T-cell (primary cell): ENCODE data around the gene TARS2. TPM values are rescaled to one million over a fixed set of nuclear protein-coding genes. Genes with fewer than 3 reads are reported as not detected.

Experiments
- ATAC-seq, 4 experiments: fragments of 200-7000 bp in 3 of 4; fragments of 150-1000 bp in 1 of 4; cut with Tn5 transposase; replicated peaks in 1 of 4; 1 replicate in 3 of 4; 2 replicates in 1 of 4; pipeline ENCODE4 v1.10.0; 2021; ENCODE audit warnings: moderate library complexity in 3 of 4, mild to moderate bottlenecking in 2 of 4, moderate number of reproducible peaks in 1 of 4
- CTCF ChIA-PET, 2 donors: fragments of 300-600 bp; sonication (Branson Sonifier 250); formaldehyde crosslinking; loops; one replicate each; lab custom pipeline; 2022; ENCODE audit warnings: antibody characterized with exemption in 2 of 2; lab: Charles Lee
- POLR2A ChIA-PET, 2 donors: fragments of 300-600 bp; sonication (Branson Sonifier 250); formaldehyde crosslinking; loops; one replicate each; lab custom pipeline; 2022; ENCODE audit warnings: antibody characterized with exemption in 2 of 2; lab: Charles Lee
- DNase-seq, 35 experiments: peaks; one replicate each; pipeline versions ENCODE4 v3.0.0 to v3.0.0-alpha.2; 2013 to 2023
- H3K27ac ChIP-seq: one replicate; pipeline ENCODE4 v1.5.1; 2013; ENCODE audit warnings: low read length
- H3K27me3 ChIP-seq, 2 experiments: replicated peaks in 1 of 2; 1 replicate in 1 of 2; 2 replicates in 1 of 2; pipeline versions ENCODE4 v1.6.1 to v1.7.0; 2013; ENCODE audit warnings: low read length in 1 of 2, mixed read lengths in 1 of 2; ENCODE audit not compliant: control insufficient read depth in 2 of 2, insufficient read depth in 2 of 2; ENCODE audit errors: extremely low read depth in 1 of 2
- H3K36me3 ChIP-seq, 2 donors: 1 replicate in 1 of 2; 2 replicates in 1 of 2; pipeline versions ENCODE4 v1.6.1 to v1.7.0; 2013; ENCODE audit warnings: low read length in 1 of 2; ENCODE audit not compliant: control insufficient read depth in 2 of 2, insufficient read depth in 1 of 2; ENCODE audit errors: extremely low read depth in 1 of 2
- H3K4me1 ChIP-seq, 2 experiments: 1 replicate in 1 of 2; 2 replicates in 1 of 2; pipeline versions ENCODE4 v1.6.1 to v1.7.0; 2013; ENCODE audit warnings: low read length in 2 of 2, mixed read lengths in 1 of 2; ENCODE audit not compliant: insufficient read depth in 2 of 2, control insufficient read depth in 1 of 2; ENCODE audit errors: extremely low read depth in 1 of 2
- H3K4me3 ChIP-seq, 2 donors: 1 replicate in 1 of 2; 2 replicates in 1 of 2; pipeline versions ENCODE4 v1.5.1 to v1.7.0; 2013; ENCODE audit warnings: mild to moderate bottlenecking in 2 of 2, low read length in 1 of 2, moderate library complexity in 1 of 2; ENCODE audit not compliant: control insufficient read depth in 1 of 2; ENCODE audit errors: extremely low read depth in 1 of 2
- H3K9me3 ChIP-seq: 2 replicates; pipeline ENCODE4 v1.7.0; 2013
- H3K27ac Mint-ChIP-seq, 2 donors: one replicate each; pipeline ENCODE4 v1.8.0; 2020 to 2021; ENCODE audit warnings: mild to moderate bottlenecking in 2 of 2, mixed read lengths in 2 of 2
- H3K27me3 Mint-ChIP-seq, 2 donors: one replicate each; pipeline ENCODE4 v1.8.0; 2021 to 2022; ENCODE audit warnings: mixed read lengths in 2 of 2
- H3K36me3 Mint-ChIP-seq: one replicate; pipeline ENCODE4 v1.8.0; 2021; ENCODE audit warnings: mixed read lengths
- H3K4me1 Mint-ChIP-seq, 3 donors: one replicate each; pipeline ENCODE4 v1.8.0; 2020 to 2022; ENCODE audit warnings: mixed read lengths in 3 of 3, mild to moderate bottlenecking in 1 of 3
- H3K4me3 Mint-ChIP-seq, 3 donors: one replicate each; pipeline ENCODE4 v1.8.0; 2020 to 2022; ENCODE audit warnings: mild to moderate bottlenecking in 3 of 3, mixed read lengths in 3 of 3, moderate library complexity in 3 of 3
- H3K9me3 Mint-ChIP-seq, 3 donors: one replicate each; pipeline ENCODE4 v1.8.0; 2020 to 2022; ENCODE audit warnings: mixed read lengths in 3 of 3
- WGBS: methylation state at CpG from one replicate; pipeline ENCODE4 v1.1.5; 2013; ENCODE audit warnings: missing lambda C conversion rate; ENCODE audit not compliant: insufficient coverage; 5-methylcytosine and 5-hydroxymethylcytosine counted together
- total RNA-seq, 35 experiments: library from RNA in 6 of 35; stranded (reverse) in 6 of 35; fragments of 120-200 nt in 1 of 35; gene quantifications; one replicate each; pipeline versions ENCODE4 v1.2.1 to v1.2.4 and lab custom pipeline; 2013 to 2026

TARS2 gene
- total RNA-seq, 5 donors from 2014 or later (not counting 1 experiment from before 2014, with no cell fraction given), result 24.1 to 35.9 (median 30.2) TPM

DNA sequence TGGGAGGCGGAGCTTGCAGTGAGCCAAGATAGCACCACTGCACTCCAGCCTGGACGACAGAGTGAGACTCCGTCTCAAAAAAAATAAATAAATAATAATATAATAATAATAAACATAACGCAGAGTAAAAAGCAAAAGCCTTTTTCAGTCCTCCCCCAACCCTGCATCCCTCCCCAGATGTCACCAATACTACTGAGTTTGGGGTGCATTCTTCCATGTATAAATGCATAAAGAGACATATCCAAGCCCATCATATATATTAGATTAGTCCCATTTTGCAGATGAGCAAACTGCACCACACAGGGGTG is 61.1 kb downstream of the TARS2 start:
- H3K4me1 ChIP-seq, result peaks cover 0 to 31% of the 10 kb centered on the region in 2 experiments
- WGBS, result no CpG with 5 or more reads among the region's 4 CpGs
- no peak for ATAC-seq
- peak overlapping the region; percentile 40 to 64 for H3K4me3 ChIP-seq
- Mint-ChIP-seq H3K36me3 (no peaks in the 10 kb centered on the region), H3K9me3 (no peaks in the 10 kb centered on the region), H3K4me3 (peak overlapping the region; percentile 72 to 80 (median 73)), H3K4me1 (peaks cover 19 to 29% (median 26%) of the 10 kb centered on the region in 3 donors), H3K27me3 (peaks cover 11 to 30% of the 10 kb centered on the region in 2 donors), H3K27ac (no peak overlapping the region)
- no peak overlapping the region for H3K27ac ChIP-seq
- peaks cover 2 to 80% of the 10 kb centered on the region in 2 experiments for H3K27me3 ChIP-seq
- CTCF ChIA-PET, result interaction anchor here (0.6 to 1.1 kb wide), 3 partner anchors 9 to 145 kb away, joined by 3 to 4 read pairs (median 3); no protein-coding TSS in a partner anchor
- no peak for DNase-seq
- H3K9me3 ChIP-seq, result no peaks in the 10 kb centered on the region
- POLR2A ChIA-PET, result interaction anchor here (0.6 to 1.1 kb wide), 5 partner anchors 63 to 459 kb away, joined by 3 to 5 read pairs (median 3); no protein-coding TSS in a partner anchor
- H3K36me3 ChIP-seq, result no peaks in the 10 kb centered on the region

GRCh38 chr1:150548632-150549495 is 61.6 kb downstream of the TARS2 start, which contains the start of gene ADAMTSL4:
Gene ADAMTSL4, plus strand, starts transcription at chr1:150549408. Its CDS starts 2,881 bp downstream, at chr1:150552289.
- DNase-seq (peak in 6 of 35 experiments; percentile 26 to 59 (median 38)), ATAC-seq (peak; percentile 76 to 83 (median 79))
- no peaks in the 10 kb centered on the region for H3K36me3 ChIP-seq
- H3K27ac ChIP-seq, result no peak within 1 kb of the TSS
- Mint-ChIP-seq H3K9me3 (no peaks in the 10 kb centered on the region), H3K4me1 (peaks cover 19 to 29% (median 26%) of the 10 kb centered on the region in 3 donors), H3K27ac (peak within 1 kb of the TSS in 1 of 2 donors; percentile 28), H3K27me3 (peaks cover 7 to 29% of the 10 kb centered on the region in 2 donors), H3K36me3 (no peaks in the 10 kb centered on the region), H3K4me3 (peak within 1 kb of the TSS; percentile 73 to 80 (median 78))
- POLR2A ChIA-PET, result interaction anchor here (0.6 to 1.1 kb wide), 2 partner anchors 23 to 63 kb away, joined by 5 to 6 read pairs; no protein-coding TSS in a partner anchor
- WGBS, result under 1% methylated on average over 77 of the region's 91 CpGs
- peak within 1 kb of the TSS; percentile 40 to 64 for H3K4me3 ChIP-seq
- CTCF ChIA-PET, result interaction anchor here in 1 of 2 donors (1.1 kb wide), 1 partner anchor 12 kb away, joined by 4 read pairs; no protein-coding TSS in a partner anchor
- H3K27me3 ChIP-seq, result peaks cover 0 to 74% of the 10 kb centered on the region in 2 experiments
- H3K9me3 ChIP-seq, result no peaks in the 10 kb centered on the region
- peaks cover 0 to 31% of the 10 kb centered on the region in 2 experiments for H3K4me1 ChIP-seq

- no peaks in the 10 kb centered on the region for H3K36me3 ChIP-seq
- ChIA-PET CTCF (interaction anchor here in 1 of 2 donors (0.6 kb wide), 1 partner anchor 11 kb away, joined by 3 read pairs; no protein-coding TSS in a partner anchor), POLR2A (no interaction called here)
- ATAC-seq, result peak in 1 of 4 experiments; percentile 2
- peaks cover 0 to 73% of the 10 kb centered on the region in 2 experiments for H3K27me3 ChIP-seq
- H3K27me3 Mint-ChIP-seq, result peaks cover 7 to 26% of the 10 kb centered on the region in 2 donors
- H3K9me3 Mint-ChIP-seq, result no peaks in the 10 kb centered on the region
- no peaks in the 10 kb centered on the region for H3K36me3 Mint-ChIP-seq
- H3K27ac Mint-ChIP-seq, result peak overlapping the region in 1 of 2 donors; percentile 28
- no peak for DNase-seq
- no peaks in the 10 kb centered on the region for H3K9me3 ChIP-seq
- WGBS, result 27% methylated on average over 25 of the region's 43 CpGs
- H3K4me1 ChIP-seq, result peaks cover 0 to 31% of the 10 kb centered on the region in 2 experiments
- peak overlapping the region; percentile 72 to 78 (median 78) for H3K4me3 Mint-ChIP-seq
- no peak overlapping the region for H3K27ac ChIP-seq
- peak overlapping the region in 1 of 2 donors; percentile 23 for H3K4me3 ChIP-seq
- H3K4me1 Mint-ChIP-seq, result peaks cover 19 to 29% (median 26%) of the 10 kb centered on the region in 3 donors
Observed at GRCh38 chr1:150549496-150550221, 62.4 kb downstream of the TARS2 start.

GRCh38 chr1:150550222-150551050 is 63.2 kb downstream of the TARS2 start:
- Mint-ChIP-seq H3K4me1 (peaks cover 19 to 29% (median 27%) of the 10 kb centered on the region in 3 donors), H3K27me3 (peaks cover 7 to 24% of the 10 kb centered on the region in 2 donors), H3K27ac (no peak overlapping the region), H3K9me3 (no peaks in the 10 kb centered on the region), H3K4me3 (peak overlapping the region in 2 of 3 donors; percentile 8 to 78), H3K36me3 (peaks cover 2% of the 10 kb centered on the region)
- Histone ChIP-seq H3K4me3 (no peak overlapping the region), H3K9me3 (no peaks in the 10 kb centered on the region), H3K4me1 (peaks cover 0 to 31% of the 10 kb centered on the region in 2 experiments), H3K27me3 (peaks cover 0 to 65% of the 10 kb centered on the region in 2 experiments), H3K36me3 (no peaks in the 10 kb centered on the region), H3K27ac (no peak overlapping the region)
- no peak for DNase-seq
- 95% methylated on average over 7 of the region's 22 CpGs for WGBS
- POLR2A ChIA-PET, result interaction anchor here (0.7 to 1.2 kb wide), 2 partner anchors 11 to 78 kb away, joined by 4 to 6 read pairs; no protein-coding TSS in a partner anchor
- CTCF ChIA-PET, result interaction anchor here in 1 of 2 donors (0.6 kb wide), 1 partner anchor 10 kb away, joined by 3 read pairs; no protein-coding TSS in a partner anchor
- no peak for ATAC-seq

DNA sequence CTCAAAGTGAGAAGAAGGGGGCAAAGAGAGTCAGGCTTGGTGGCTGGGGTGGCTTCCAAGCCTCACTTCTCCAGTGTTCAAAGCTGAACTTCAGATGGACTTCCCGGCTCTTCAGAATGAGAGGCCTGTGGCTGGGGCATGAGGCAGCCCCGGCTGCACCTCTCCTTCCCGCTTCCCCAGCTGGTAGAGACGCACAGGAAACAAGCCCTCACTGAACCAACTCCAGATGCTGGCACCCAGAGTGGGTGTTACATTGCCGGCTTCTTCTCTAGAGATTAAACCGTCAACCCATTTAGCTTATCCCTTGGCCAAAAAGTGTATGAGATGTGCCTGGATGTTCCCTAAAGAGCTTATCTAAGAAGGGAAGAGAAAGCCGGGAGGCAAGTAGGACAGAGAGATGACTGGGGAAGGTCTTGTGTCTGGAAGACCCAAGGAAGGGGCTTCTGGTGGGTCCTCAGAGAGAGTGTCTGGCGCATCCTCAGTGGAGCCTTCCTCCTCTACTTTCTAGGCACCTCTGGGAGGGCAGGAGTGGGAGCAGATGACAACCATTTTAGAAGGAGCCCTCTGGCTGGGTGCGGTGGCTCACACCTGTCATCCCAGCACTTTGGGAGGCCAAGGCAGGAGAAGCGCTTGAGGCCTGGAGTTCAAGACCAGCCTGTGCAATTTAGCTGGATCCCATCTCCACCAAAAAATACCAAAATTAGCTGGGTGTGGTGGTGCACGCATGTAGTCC is 64.0 kb downstream of the TARS2 start:
- no peaks in the 10 kb centered on the region for H3K9me3 Mint-ChIP-seq
- peaks cover 7 to 18% of the 10 kb centered on the region in 2 donors for H3K27me3 Mint-ChIP-seq
- Histone ChIP-seq H3K4me1 (peaks cover 0 to 31% of the 10 kb centered on the region in 2 experiments), H3K4me3 (no peak overlapping the region), H3K27ac (no peak overlapping the region), H3K36me3 (peaks cover 0 to 4% of the 10 kb centered on the region in 2 donors), H3K27me3 (peaks cover 0 to 58% of the 10 kb centered on the region in 2 experiments), H3K9me3 (no peaks in the 10 kb centered on the region)
- ChIA-PET POLR2A (interaction anchor here (0.7 to 1.2 kb wide), 2 partner anchors 10 to 78 kb away, joined by 4 to 6 read pairs; no protein-coding TSS in a partner anchor), CTCF (interaction anchor here in 1 of 2 donors (0.6 kb wide), 1 partner anchor 10 kb away, joined by 3 read pairs; no protein-coding TSS in a partner anchor)
- WGBS, result 31% methylated on average over 7 of the region's 11 CpGs
- ATAC-seq, result peak in 2 of 4 experiments; percentile 27 to 40
- peak overlapping the region in 1 of 2 donors; percentile 14 for H3K27ac Mint-ChIP-seq
- peaks cover 19 to 32% (median 29%) of the 10 kb centered on the region in 3 donors for H3K4me1 Mint-ChIP-seq
- H3K36me3 Mint-ChIP-seq, result peaks cover 5% of the 10 kb centered on the region
- DNase-seq, result peak in 2 of 35 experiments; percentile 29 to 30
- peak overlapping the region in 1 of 3 donors; percentile 78 for H3K4me3 Mint-ChIP-seq
